Heart left ventricle (tissue), 13 donors: Measurements from ENCODE around the gene PCDHGC3.

Experiments used
- CTCF ChIP-seq, 12 donors: fragments of 200-600 bp; sonication (generic) in 4 of 12; IDR thresholded peaks; one replicate each; pipeline versions ENCODE4 v1.5.0 to v1.8.0; 2018 to 2022; ENCODE audit warnings: antibody characterized with exemption in 12 of 12, mild to moderate bottlenecking in 5 of 12
- POLR2A ChIP-seq, 2 donors: fragments of 450-650 bp; IDR thresholded peaks; one replicate each; pipeline ENCODE4 v1.6.1; 2017; ENCODE audit warnings: antibody characterized with exemption in 2 of 2, mild to moderate bottlenecking in 2 of 2, moderate library complexity in 2 of 2
- donor health status: ischemic (EF 13 %, LVEDD 7.1; RV severe dilation, severe dysfunction).
- donor health status: DM: no; HTN: yes; CAD: no.
- donor health status: DM: no; HTN: no; CAD: no.
- donor health status: ischemic (EF 25% LVEDD 6.9; RV normal size, moderate dysfunction).
- donor health status: ischemic (EF 25% LVEDD 5.7; RV mildly dilated, moderate dysfunction).
- donor health status: ischemic (EF 35%, LVEDD 5.7; RV mildly dilated, moderate dysfunction).
- donor health status: nonischemic (EF 11% LVEDD 7.7; RV severe dilation, severe dysfunction).
- donor health status: DM: yes; HTN: yes; CAD: no.
- donor health status: PGD.
- donor health status: ischemic (EF 29% LVEDD 5.4; RV normal size, mild dysfunction).
- donor health status: nonischemic (EF 23%, LVEDD 6.1; RV moderate dilation, normal function).

- TF ChIP-seq CTCF (IDR thresholded peaks at IDR 0.05) = no peak
- TF ChIP-seq POLR2A (IDR thresholded peaks at IDR 0.05) = no peak
Measured at GRCh38 chr5:141440341-141440740, 35.4 kb upstream of the PCDHGC3 start.
